ENCODE data around the gene MSANTD2.

MSANTD2 gene

DNA sequence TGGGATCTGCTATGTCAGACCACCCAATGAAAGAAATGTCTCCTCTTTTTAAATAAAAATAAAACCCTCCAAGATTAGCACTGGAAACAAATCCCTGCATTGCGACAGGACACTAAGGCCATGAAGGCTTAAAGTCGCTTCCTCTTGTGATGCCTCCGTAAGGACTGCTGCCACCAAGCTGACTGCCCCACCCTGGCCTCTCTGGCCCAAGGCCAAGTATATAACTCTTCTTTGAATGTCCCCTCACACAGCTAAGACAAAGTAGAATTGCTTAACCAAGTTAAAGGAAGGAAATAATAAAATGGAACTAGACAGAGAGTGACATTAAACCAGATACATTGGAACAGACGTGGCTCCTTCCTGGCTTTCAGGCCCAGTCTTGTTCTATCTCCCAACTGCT lies 68.0 kb downstream of the MSANTD2 start:
- no peaks in the 10 kb centered on the region for H3F3A ChIP-seq (ENCODE audit: insufficient read depth, low read length)
- no peaks in the 10 kb centered on the region for H3K4me1 ChIP-seq (ENCODE audit: insufficient read depth, low read length, severe bottlenecking)
- no peaks in the 10 kb centered on the region for H3K9me2 ChIP-seq (ENCODE audit: low read depth, low read length)
- H3K9me3 ChIP-seq (ENCODE audit: low read length): no peaks in the 10 kb centered on the region
- no peak overlapping the region for H3K4me3 ChIP-seq (ENCODE audit: low read depth, low read length, poor library complexity, severe bottlenecking)
- no peaks in the 10 kb centered on the region for H3K36me3 ChIP-seq (ENCODE audit: insufficient read depth, low read length)
- no peaks in the 10 kb centered on the region for H4K20me1 ChIP-seq (ENCODE audit: insufficient read depth, low read length)
- H3K4me2 ChIP-seq (ENCODE audit: low read length): no peak overlapping the region
- H3K9ac ChIP-seq (ENCODE audit: low read length): no peak overlapping the region
- TF ChIP-seq, protein P1, sequence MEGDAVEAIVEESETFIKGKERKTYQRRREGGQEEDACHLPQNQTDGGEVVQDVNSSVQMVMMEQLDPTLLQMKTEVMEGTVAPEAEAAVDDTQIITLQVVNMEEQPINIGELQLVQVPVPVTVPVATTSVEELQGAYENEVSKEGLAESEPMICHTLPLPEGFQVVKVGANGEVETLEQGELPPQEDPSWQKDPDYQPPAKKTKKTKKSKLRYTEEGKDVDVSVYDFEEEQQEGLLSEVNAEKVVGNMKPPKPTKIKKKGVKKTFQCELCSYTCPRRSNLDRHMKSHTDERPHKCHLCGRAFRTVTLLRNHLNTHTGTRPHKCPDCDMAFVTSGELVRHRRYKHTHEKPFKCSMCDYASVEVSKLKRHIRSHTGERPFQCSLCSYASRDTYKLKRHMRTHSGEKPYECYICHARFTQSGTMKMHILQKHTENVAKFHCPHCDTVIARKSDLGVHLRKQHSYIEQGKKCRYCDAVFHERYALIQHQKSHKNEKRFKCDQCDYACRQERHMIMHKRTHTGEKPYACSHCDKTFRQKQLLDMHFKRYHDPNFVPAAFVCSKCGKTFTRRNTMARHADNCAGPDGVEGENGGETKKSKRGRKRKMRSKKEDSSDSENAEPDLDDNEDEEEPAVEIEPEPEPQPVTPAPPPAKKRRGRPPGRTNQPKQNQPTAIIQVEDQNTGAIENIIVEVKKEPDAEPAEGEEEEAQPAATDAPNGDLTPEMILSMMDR (IDR thresholded peaks at IDR 0.05; ENCODE audit: low read length): no peak
- TF ChIP-seq EZH2 (IDR thresholded peaks at IDR 0.05; ENCODE audit: borderline replicate concordance, low read length): no peak
- no peak overlapping the region for H2AFZ ChIP-seq (ENCODE audit: low read length)
- H3K27ac ChIP-seq (ENCODE audit: low read depth, low read length, poor library complexity, severe bottlenecking): no peak overlapping the region
- H3K27me3 ChIP-seq (ENCODE audit: insufficient read depth, low read length): no peaks in the 10 kb centered on the region
- H3K79me2 ChIP-seq (ENCODE audit: insufficient read depth, low read length): no peaks in the 10 kb centered on the region

GRCh38 chr11:124729571-124729970 lies 70.6 kb downstream of the MSANTD2 start:
- H3K9me2 ChIP-seq (ENCODE audit: low read depth, low read length): no peaks in the 10 kb centered on the region

DNA sequence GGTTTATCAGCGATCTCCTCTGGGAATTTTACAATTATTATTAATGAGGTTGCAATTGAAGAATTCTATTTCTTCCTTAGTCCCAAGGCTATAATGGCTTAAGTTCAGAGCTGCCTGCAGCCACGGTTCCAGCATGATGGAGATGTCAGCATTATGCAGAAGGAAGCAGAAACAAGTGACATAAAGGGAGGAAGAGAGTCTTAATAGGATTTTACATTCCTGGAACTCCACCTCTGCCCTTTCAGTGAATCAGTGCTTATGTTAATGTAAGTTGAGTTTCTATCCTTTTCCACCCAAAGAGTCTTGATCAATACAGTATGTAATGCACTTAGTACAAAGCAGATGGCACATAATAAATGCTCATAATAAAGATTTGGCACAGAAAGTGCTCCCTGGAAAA lies 72.1 kb downstream of the MSANTD2 start:
- Histone ChIP-seq H3K9me2 (ENCODE audit: low read depth, low read length) (no peaks in the 10 kb centered on the region), H3K36me3 (ENCODE audit: insufficient read depth, low read length) (no peaks in the 10 kb centered on the region), H3K9me3 (ENCODE audit: low read length) (no peaks in the 10 kb centered on the region), H3K9ac (ENCODE audit: low read length) (no peak overlapping the region), H3K4me1 (ENCODE audit: insufficient read depth, low read length, severe bottlenecking) (peaks cover 7% of the 10 kb centered on the region), H3K4me3 (ENCODE audit: low read depth, low read length, poor library complexity, severe bottlenecking) (no peak overlapping the region), H3F3A (ENCODE audit: insufficient read depth, low read length) (no peaks in the 10 kb centered on the region), H3K79me2 (ENCODE audit: insufficient read depth, low read length) (no peaks in the 10 kb centered on the region), H3K27ac (ENCODE audit: low read depth, low read length, poor library complexity, severe bottlenecking) (no peak overlapping the region), H3K4me2 (ENCODE audit: low read length) (no peak overlapping the region), H3K27me3 (ENCODE audit: insufficient read depth, low read length) (no peaks in the 10 kb centered on the region), H2AFZ (ENCODE audit: low read length) (no peak overlapping the region), H4K20me1 (ENCODE audit: insufficient read depth, low read length) (no peaks in the 10 kb centered on the region)
- TF ChIP-seq EZH2 (IDR thresholded peaks at IDR 0.05; ENCODE audit: borderline replicate concordance, low read length): no peak
- TF ChIP-seq, protein P1 (IDR thresholded peaks at IDR 0.05; ENCODE audit: low read length): no peak

More at GRCh38 chr11:124729571-124729970, 70.6 kb downstream of the MSANTD2 start:
- Histone ChIP-seq H3K36me3 (ENCODE audit: insufficient read depth, low read length) (no peaks in the 10 kb centered on the region), H3K4me2 (ENCODE audit: low read length) (no peak overlapping the region), H3K9ac (ENCODE audit: low read length) (no peak overlapping the region), H3K27me3 (ENCODE audit: insufficient read depth, low read length) (no peaks in the 10 kb centered on the region), H3K4me3 (ENCODE audit: low read depth, low read length, poor library complexity, severe bottlenecking) (no peak overlapping the region), H3K4me1 (ENCODE audit: insufficient read depth, low read length, severe bottlenecking) (peaks cover 7% of the 10 kb centered on the region), H2AFZ (ENCODE audit: low read length) (no peak overlapping the region), H3K9me3 (ENCODE audit: low read length) (no peaks in the 10 kb centered on the region), H3F3A (ENCODE audit: insufficient read depth, low read length) (no peaks in the 10 kb centered on the region), H3K27ac (ENCODE audit: low read depth, low read length, poor library complexity, severe bottlenecking) (no peak overlapping the region), H4K20me1 (ENCODE audit: insufficient read depth, low read length) (no peaks in the 10 kb centered on the region), H3K79me2 (ENCODE audit: insufficient read depth, low read length) (no peaks in the 10 kb centered on the region)
- TF ChIP-seq EZH2 (IDR thresholded peaks at IDR 0.05; ENCODE audit: borderline replicate concordance, low read length): no peak
- TF ChIP-seq, protein P1 (IDR thresholded peaks at IDR 0.05; ENCODE audit: low read length): no peak

Data from OCI-LY1 (cell line).